AML-193 (cell line): Measurements from ENCODE around the gene PATL2.
A peak's percentile ranks its signal among the peaks of the same experiment; 100 is the strongest.
"Not testable (repeated sequence)": the region's sequence is repeated elsewhere in the genome, so short reads cannot be mapped to it uniquely, and the experiment has no call there.

Experiments used
- DNase-seq, 2 experiments: peaks; one replicate each; lab custom pipeline; 2025; lab: John Stamatoyannopoulos, UW

PATL2 gene

GRCh38 chr15:44719293-44719999, 8.3 kb upstream of the PATL2 start:
- peak; percentile 20 to 24 for DNase-seq

- DNase-seq: no peak
Measured at GRCh38 chr15:44718927-44719292, 7.8 kb upstream of the PATL2 start.

GRCh38 chr15:44718180-44718926, 7.2 kb upstream of the PATL2 start:
- DNase-seq: no peak

- DNase-seq: no peak
Measured at GRCh38 chr15:44716983-44717602, 6.0 kb upstream of the PATL2 start.

GRCh38 chr15:44715797-44716334, 4.7 kb upstream of the PATL2 start:
- no peak for DNase-seq

GRCh38 chr15:44715142-44715796, 4.1 kb upstream of the PATL2 start:
- no peak for DNase-seq

- peak; percentile 23 to 24 for DNase-seq
Measured at GRCh38 chr15:44713006-44713966, 2.2 kb upstream of the PATL2 start.

GRCh38 chr15:44712346-44713005, 1.4 kb upstream of the PATL2 start:
- DNase-seq: peak; percentile 77 to 82

- peak in 1 of 2 experiments; percentile 14 for DNase-seq
Measured at GRCh38 chr15:44711743-44712345, 721 bp upstream of the PATL2 start.

GRCh38 chr15:44710236-44711095, 657 bp downstream of the PATL2 start:
- peak; percentile 75 for DNase-seq

- no peak for DNase-seq
Measured at GRCh38 chr15:44706946-44707636, 4.0 kb downstream of the PATL2 start.

- no peak for DNase-seq
Measured at GRCh38 chr15:44706401-44706800, 4.7 kb downstream of the PATL2 start.

- DNase-seq: no peak
Measured at GRCh38 chr15:44705986-44706385, 5.1 kb downstream of the PATL2 start.

GRCh38 chr15:44700676-44701075, 10.4 kb downstream of the PATL2 start:
- not testable (repeated sequence) for DNase-seq

GRCh38 chr15:44698641-44699040, 12.5 kb downstream of the PATL2 start:
- DNase-seq: peak; percentile 11 to 18

- DNase-seq: no peak
Measured at GRCh38 chr15:44697014-44697413, 14.1 kb downstream of the PATL2 start.

GRCh38 chr15:44695294-44695693, 15.8 kb downstream of the PATL2 start:
- DNase-seq: no peak

- no peak for DNase-seq
Measured at GRCh38 chr15:44694416-44694815, 16.7 kb downstream of the PATL2 start.

- DNase-seq: no peak
Measured at GRCh38 chr15:44692659-44693058, 18.5 kb downstream of the PATL2 start.
